Middle frontal gyrus (tissue), 1 donor: ENCODE measurements around the gene SNN.

Source experiments
- DNase-seq: peaks from one replicate; pipeline ENCODE4 v3.0.0-alpha.2; 2015; ENCODE audit warnings: low spot score; ENCODE audit errors: extremely low spot score

SNN gene

GRCh38 chr16:11727796-11728543 is 59.7 kb downstream of the SNN start:
- DNase-seq = no peak
